ENCODE measurements around the gene TRAF7. TPM values are rescaled to one million over a fixed set of nuclear protein-coding genes. Genes with fewer than 3 reads are reported as not detected.
A peak's percentile ranks its signal among the peaks of the same experiment; 100 is the strongest.
"Not testable (repeated sequence)": the region's sequence is repeated elsewhere in the genome, so short reads cannot be mapped to it uniquely, and the experiment has no call there.

The TRAF7 gene
- 100 to 1,000 TPM in 1 of 4 donors, 10 to 100 TPM in 3; 51.2 to 120 (median 79.3) TPM for total RNA-seq

DNA sequence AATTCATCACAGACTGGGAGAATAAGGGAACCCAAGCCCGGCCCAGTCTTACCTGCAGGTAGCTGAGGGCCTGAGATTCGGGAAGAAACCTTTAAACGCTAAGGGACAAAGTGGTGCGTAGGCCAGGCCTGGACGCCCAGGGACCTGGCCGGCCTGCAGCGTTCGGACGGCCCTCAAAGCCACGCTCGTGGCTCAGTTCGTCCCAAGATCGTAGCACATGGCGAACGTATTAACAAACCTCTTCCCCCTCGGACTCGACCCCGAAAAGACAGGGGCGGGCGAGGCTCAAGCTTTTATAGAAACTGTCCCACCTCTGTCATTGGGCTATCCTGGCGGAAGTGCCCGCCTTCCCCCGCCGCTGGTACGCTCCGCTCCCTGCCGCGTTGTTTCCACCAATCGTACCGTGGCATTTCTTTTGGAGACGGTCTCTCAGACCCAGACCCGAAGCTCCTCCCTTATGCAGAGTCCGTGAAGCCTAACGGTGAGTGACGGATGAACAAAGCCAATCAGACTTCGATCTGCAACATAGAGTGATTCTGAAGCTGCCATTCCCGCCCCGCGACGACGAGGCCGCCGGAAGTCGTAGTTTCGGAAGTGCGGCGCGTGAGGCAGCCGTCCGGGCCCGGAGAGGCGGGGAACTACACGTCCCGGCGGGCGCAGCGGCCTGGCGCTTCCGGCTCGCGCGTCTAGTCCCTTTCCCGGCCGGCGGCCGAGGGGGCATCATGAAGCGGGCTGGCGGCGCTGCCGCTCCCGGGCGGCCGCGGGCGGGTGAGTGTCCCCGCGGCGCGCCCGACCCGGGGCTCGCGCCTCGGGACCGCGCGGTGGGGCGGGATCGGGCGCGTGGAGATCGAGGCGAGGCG is at the start of gene TRAF7:
TSS of gene TRAF7 (plus strand) at position 692 of the 860 bp plus-strand sequence. CDS start 8,139 bp downstream, outside the sequence.
- DNase-seq = peak; percentile 97 to 99 (median 99)
- Histone ChIP-seq H3K27me3 (no peaks in the 10 kb centered on the region), H3K4me3 (peak within 1 kb of the TSS; percentile 57 to 93 (median 82)), H3K4me1 (peaks cover 11 to 82% (median 40%) of the 10 kb centered on the region in 4 donors), H3K9me3 (no peaks in the 10 kb centered on the region), H3K27ac (peak within 1 kb of the TSS; percentile 78 to 92 (median 86)), H3K36me3 (peaks cover 0 to 6% (median 0%) of the 10 kb centered on the region in 3 donors)
- TF ChIP-seq, protein P1, sequence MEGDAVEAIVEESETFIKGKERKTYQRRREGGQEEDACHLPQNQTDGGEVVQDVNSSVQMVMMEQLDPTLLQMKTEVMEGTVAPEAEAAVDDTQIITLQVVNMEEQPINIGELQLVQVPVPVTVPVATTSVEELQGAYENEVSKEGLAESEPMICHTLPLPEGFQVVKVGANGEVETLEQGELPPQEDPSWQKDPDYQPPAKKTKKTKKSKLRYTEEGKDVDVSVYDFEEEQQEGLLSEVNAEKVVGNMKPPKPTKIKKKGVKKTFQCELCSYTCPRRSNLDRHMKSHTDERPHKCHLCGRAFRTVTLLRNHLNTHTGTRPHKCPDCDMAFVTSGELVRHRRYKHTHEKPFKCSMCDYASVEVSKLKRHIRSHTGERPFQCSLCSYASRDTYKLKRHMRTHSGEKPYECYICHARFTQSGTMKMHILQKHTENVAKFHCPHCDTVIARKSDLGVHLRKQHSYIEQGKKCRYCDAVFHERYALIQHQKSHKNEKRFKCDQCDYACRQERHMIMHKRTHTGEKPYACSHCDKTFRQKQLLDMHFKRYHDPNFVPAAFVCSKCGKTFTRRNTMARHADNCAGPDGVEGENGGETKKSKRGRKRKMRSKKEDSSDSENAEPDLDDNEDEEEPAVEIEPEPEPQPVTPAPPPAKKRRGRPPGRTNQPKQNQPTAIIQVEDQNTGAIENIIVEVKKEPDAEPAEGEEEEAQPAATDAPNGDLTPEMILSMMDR (IDR thresholded peaks at IDR 0.05) = peak in 2 of 6 experiments; percentile 10 to 22
- TF ChIP-seq POLR2A (IDR thresholded peaks at IDR 0.05) = peak; percentile 99

DNA sequence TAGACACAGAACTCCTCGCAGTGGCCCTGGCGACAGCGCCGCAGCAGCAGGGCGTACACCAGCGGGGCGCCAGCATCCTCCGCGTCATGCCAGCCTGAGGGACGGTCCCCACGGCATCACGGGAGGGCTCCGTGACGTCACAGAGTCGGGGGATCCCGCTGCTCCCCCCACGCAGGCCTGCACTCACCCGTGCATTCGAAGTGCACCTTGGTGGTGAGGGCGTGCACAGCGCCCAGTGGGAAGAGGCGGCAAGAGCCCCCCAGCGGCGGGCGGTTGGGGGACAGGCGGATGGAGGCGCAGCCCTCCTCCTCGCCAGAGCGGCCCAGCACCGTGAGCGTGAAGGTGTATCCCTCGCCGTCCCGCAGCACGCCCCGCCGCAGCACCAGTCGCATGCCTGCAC is 49.4 kb upstream of the TRAF7 start:
- peaks cover 0 to 67% (median 0%) of the 10 kb centered on the region in 3 donors for H3K36me3 ChIP-seq
- H3K4me3 ChIP-seq, H3K9me3 ChIP-seq, H3K4me1 ChIP-seq, H3K27me3 ChIP-seq, H3K27ac ChIP-seq, DNase-seq: not testable (repeated sequence)

DNA sequence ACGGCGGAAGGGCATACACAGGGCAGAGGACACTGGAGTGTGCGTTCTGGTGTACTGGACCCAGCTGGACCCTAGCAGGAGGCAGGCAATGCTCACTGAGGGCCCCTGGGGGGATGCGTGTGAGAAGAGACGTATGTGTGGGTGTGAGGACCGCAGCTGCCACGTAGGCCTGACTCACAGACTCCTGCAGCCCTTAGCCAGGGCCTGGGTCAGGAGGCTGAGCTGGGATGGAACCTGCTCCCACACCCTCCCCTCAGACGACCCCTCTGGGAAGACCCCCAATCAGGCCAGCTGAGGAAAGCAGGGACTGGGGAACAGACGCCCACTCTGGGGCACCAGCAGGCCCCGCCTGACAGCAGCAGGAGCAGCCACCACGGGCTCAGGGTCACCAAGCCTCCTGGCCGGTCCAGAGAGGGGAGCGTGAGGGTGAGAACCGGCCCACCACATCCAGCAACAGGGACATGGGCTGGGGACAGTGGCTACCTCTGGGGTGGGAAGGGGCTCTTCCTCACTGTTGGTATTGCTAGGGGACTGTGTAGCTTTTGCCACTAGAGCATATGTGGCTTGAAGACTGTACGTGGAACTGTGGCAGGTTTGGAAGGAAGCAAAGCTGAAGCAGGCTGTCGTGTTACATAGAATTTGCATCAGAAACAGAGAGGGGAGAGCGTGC is 48.3 kb upstream of the TRAF7 start:
- not testable (repeated sequence) for H3K4me3 ChIP-seq, H3K27ac ChIP-seq, H3K27me3 ChIP-seq, H3K4me1 ChIP-seq, DNase-seq, H3K9me3 ChIP-seq
- H3K36me3 ChIP-seq = peaks cover 0 to 77% (median 0%) of the 10 kb centered on the region in 3 donors

DNA sequence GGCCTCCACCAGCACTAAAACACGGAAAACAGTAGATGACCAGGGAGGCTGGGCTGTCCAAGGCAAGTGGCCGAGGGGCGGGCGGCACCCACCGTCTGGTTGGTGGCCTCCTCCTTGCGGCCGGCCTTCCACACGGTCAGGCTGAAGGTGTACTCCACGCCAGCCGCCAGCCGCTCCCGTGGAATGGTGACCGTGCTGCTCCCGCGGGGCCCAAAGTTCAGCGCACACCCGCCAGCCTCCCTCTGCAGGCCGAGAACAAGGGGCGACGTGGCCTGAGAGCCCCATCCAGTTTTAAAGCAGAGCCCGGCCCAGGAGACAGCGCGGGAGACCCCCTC is 47.8 kb upstream of the TRAF7 start:
- DNase-seq, H3K4me3 ChIP-seq, H3K27ac ChIP-seq, H3K4me1 ChIP-seq, H3K9me3 ChIP-seq, H3K27me3 ChIP-seq: not testable (repeated sequence)
- H3K36me3 ChIP-seq = peaks cover 0 to 77% (median 0%) of the 10 kb centered on the region in 3 donors

DNA sequence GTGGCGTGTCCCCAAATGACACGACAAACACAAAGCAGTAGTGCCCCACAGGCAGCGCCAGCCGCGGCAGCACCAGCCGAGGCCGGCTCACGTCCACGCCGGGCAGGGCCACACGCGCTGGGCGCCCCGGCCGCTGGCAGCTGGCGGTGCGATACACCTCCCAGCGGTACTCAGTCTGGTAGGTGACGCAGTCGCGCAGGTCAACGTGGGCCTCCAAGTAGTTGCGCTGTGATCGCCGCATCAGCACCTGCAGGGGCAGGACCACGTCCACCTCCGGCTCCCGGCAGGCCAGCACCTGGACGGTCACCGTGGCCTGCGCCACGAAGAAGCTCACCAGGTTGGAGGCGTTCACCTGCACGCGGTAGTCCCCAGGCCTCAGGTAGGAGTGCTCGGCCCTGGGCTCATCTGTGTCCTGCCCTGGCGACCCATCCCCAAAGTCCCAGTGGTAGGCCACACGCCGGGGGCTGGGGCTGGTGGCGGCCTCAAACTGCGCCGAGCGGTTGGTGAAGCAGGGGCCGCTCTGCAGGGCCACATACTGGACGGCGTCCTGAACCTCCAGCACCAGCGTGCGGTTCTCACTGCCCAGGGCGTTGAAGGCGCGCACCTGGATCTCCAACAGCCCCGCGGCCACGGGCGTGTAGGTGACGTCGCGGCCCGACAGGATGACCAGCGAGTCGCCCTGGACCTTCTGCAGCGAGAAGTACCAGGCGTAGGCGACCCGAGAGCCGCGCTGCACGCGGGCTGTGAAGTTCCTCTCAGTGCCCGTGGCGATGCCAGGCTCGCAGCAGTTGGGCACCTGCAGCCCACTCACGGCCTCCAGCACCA is 46.9 kb upstream of the TRAF7 start:
- H3K4me3 ChIP-seq, H3K9me3 ChIP-seq, H3K4me1 ChIP-seq, H3K27ac ChIP-seq, DNase-seq, H3K27me3 ChIP-seq: not testable (repeated sequence)
- peaks cover 0 to 74% (median 0%) of the 10 kb centered on the region in 3 donors for H3K36me3 ChIP-seq

DNA sequence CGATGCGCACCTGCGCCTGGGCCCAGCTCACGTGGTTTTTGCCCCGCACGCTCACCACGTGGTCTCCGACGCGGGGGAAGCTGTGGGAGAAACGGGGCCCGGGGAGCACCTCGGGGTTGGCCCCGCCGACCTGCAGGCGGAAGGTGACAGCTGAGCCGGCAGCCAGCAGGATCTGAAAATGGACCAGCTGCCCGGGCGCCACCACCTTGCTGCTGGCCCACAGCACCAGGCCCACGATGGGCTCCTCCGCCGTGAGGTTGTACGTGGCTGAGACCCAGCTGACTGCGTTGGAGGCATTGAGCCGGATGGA is 46.4 kb upstream of the TRAF7 start:
- DNase-seq, H3K27me3 ChIP-seq, H3K4me3 ChIP-seq, H3K27ac ChIP-seq, H3K9me3 ChIP-seq, H3K4me1 ChIP-seq: not testable (repeated sequence)
- H3K36me3 ChIP-seq = peaks cover 0 to 78% (median 0%) of the 10 kb centered on the region in 3 donors

DNA sequence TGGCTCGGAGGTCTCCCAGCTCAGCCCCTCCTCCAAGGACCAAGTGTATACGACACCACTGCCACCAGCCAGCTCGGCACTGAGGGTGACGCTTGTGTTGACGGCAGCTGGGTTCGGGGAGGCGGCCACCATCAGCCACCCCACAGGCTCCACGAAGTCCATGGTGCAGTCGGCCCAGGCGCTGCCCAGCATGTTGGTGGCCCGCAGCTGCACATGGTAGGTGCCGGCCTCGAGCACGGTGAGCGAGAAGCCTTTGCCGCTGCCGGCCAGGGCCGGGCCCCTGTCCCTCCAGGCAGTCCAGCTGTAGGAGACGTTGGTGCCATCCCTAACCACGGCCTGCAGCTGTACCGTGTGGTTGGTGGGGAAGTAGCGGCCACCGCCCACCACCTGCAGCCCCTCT is 45.7 kb upstream of the TRAF7 start:
- not testable (repeated sequence) for H3K4me3 ChIP-seq, H3K9me3 ChIP-seq, H3K27ac ChIP-seq, H3K4me1 ChIP-seq, H3K27me3 ChIP-seq, DNase-seq
- peaks cover 0 to 82% (median 0%) of the 10 kb centered on the region in 3 donors for H3K36me3 ChIP-seq

DNA sequence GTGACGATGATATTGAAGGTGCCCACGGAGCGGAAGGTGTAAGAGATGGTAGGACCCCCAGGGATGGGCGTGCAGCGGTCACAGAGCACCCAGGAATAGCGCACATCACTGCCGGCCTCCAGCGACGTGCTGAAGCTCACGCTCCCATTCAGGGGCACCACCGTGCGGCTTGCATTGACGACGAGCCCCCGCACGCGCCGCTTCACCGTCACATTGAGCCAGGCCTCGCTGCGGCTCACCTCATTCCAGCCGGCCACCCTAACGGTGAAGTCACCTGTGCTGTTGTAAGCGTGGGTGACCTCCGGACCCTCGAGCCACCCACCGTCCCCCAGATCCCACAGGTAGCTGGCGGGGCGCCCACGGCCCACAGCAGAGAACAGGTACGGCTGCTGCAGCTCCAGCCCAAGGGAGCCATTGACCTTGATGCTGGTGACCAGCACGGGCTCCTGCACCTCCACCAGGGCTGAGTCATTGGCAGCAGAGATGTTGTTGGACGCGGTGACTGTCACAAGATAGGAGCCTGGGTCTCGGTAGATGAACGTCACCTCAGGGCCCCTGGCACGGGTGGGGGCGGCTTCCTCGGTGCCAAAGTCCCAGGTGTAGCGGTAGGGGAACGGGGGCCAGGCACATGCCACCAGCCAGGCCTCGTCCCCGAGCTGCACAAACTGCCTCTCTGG is 45.1 kb upstream of the TRAF7 start:
- not testable (repeated sequence) for H3K27me3 ChIP-seq, H3K27ac ChIP-seq, H3K4me3 ChIP-seq, H3K4me1 ChIP-seq, DNase-seq, H3K9me3 ChIP-seq
- H3K36me3 ChIP-seq = peaks cover 0 to 83% (median 0%) of the 10 kb centered on the region in 3 donors

DNA sequence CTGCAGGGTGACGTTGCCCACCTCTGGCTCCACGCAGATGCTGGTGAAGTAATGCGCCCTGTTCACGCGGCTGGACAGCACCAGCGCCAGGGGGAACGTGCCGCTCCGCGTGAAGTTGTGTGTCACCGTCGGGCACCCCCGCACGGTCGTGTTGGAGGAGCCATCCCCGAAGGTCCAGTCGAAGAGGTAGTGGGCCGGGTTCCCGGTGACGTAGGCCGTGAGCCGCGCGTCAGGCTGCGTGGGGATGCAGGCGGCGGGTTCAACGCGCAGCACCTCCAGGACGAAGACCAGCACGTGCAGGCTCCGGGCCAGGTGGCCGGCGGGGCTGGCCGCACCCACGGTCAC is 44.6 kb upstream of the TRAF7 start:
- not testable (repeated sequence) for H3K27ac ChIP-seq, DNase-seq, H3K4me3 ChIP-seq, H3K9me3 ChIP-seq, H3K27me3 ChIP-seq, H3K4me1 ChIP-seq
- peaks cover 0 to 78% (median 0%) of the 10 kb centered on the region in 3 donors for H3K36me3 ChIP-seq

DNA sequence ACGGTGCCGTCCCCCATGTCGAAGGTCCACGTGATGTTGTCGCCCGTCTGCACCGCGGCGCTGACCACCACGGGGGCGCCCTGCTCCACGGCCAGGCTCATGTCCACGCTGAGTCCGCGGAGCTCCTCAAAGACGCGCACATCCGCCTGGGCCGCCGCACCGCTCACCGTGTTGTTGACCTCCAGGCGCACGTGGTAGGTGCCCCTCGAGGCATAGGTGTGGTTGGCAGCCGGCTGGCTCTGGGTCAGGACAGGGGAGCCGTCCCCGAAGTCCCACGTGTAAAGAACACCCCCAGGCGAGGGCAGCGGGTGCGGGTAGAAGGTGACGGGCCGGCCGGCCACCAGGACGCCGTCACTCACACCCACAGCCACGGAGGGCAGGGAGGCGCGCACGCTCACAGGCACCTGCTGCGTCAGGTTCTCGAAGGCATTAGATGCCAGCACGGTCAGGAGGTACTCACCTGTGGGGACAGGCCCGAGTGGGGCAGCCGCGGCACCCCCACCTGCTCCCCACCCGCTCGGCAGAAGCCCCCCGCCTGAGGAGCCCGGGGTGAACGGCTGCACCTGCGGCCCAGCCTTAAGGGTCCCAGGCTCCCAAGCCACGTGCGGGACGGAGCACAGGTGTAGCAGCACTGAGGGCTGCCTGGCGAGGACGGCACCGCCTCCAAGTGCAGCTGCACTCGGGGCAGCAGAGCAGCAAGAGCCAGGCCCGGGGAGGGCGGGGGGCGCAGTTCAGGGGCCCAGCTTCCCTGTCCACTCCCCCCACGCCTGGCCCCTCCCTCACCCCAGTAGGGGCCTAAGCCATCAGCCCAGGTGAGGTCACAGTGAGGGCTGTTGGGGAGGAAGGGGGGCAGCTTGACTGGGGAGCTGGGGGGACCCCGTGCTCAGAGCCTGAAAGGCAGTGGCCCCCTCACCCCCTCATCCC is 43.9 kb upstream of the TRAF7 start:
- H3K36me3 ChIP-seq = peaks cover 0 to 73% (median 0%) of the 10 kb centered on the region in 3 donors
- H3K27ac ChIP-seq, H3K4me3 ChIP-seq, H3K9me3 ChIP-seq, DNase-seq, H3K4me1 ChIP-seq, H3K27me3 ChIP-seq: not testable (repeated sequence)

DNA sequence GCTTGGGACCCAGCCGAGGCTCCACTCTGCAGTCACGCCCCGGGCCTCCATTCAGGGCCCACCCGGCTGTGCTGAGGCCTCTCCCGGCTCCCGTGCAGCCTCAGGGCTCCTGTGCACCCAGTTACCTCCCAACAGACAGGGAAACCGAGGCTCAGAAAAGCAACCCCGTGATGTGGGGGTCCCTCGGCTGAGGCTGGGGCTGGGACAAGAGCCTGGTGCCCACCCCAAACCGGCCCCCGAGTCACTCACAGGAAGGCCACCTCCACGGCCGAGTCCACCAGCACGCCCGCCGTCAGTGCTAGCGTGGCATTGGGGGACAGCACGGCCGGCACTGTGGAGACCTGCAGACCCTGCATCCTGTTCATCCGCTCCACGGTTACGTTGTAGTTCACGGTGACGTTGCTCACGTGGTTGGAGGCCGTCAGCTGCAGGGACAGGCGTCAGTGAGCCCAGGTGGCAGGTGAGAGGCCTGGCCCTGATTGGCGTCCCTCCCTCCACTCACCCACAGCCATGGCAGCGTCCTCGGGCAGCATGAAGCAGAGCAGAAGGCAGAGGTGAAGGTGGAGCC is 43.0 kb upstream of the TRAF7 start:
- H3K27ac ChIP-seq, H3K27me3 ChIP-seq, DNase-seq, H3K4me3 ChIP-seq, H3K9me3 ChIP-seq: not testable (repeated sequence)
- Histone ChIP-seq H3K4me1 (peaks cover 0 to 12% (median 0%) of the 10 kb centered on the region in 4 donors), H3K36me3 (peaks cover 0 to 69% (median 0%) of the 10 kb centered on the region in 3 donors)

DNA sequence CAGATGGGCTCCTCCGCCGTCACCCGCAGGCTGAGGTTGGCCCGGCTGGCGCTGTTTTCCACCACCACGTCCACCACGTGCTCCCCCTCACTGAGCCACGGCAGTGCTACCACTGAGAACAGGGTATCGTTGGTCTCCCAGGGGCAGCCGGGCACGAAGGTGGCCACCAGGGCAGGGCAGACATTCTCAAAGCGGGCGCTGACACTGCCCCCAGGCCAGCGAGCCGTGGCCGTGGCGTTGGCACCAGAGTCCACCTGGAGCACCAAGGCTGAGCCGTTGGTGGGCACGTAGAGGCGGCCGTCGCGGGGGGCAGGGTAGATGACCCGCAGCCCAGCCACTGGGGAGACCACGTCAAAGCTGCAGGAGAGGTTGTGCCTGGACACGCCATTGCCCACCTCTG is 41.4 kb upstream of the TRAF7 start:
- Histone ChIP-seq H3K4me1 (peaks cover 0 to 12% (median 0%) of the 10 kb centered on the region in 4 donors), H3K36me3 (peaks cover 0 to 55% (median 0%) of the 10 kb centered on the region in 3 donors)
- H3K27me3 ChIP-seq, H3K9me3 ChIP-seq, H3K27ac ChIP-seq, DNase-seq, H3K4me3 ChIP-seq: not testable (repeated sequence)

Data from Peyer's patch (tissue), 4 donors.